Ureter (tissue), 1 donor: ENCODE data around the gene THSD4. TPM values are rescaled to one million over a fixed set of nuclear protein-coding genes. Genes with fewer than 3 reads are reported as not detected.
"Not testable (repeated sequence)": the region's sequence is repeated elsewhere in the genome, so short reads cannot be mapped to it uniquely, and the experiment has no call there.

Experiments used
- DNase-seq: peaks from one replicate; pipeline ENCODE4 v3.0.0-alpha.2; 2020; ENCODE audit warnings: low spot score
- total RNA-seq: library from RNA; stranded (reverse); gene quantifications from one replicate; pipeline ENCODE4 v1.2.4, GENCODE V29; 2023
- donor health status: DM: yes; HTN: yes; CAD: no.

The THSD4 gene
- total RNA-seq, 1 donor from 2014 or later = 57.9 TPM

- no peak for DNase-seq
These were observed 6.2 kb downstream of the THSD4 start for GRCh38 chr15:71121442-71121841.

- no peak for DNase-seq
These were observed 9.9 kb downstream of the THSD4 start for GRCh38 chr15:71124937-71125790.

GRCh38 chr15:71125831-71126450 lies 10.7 kb downstream of the THSD4 start:
- no peak for DNase-seq

- DNase-seq = no peak
These were observed 11.8 kb downstream of the THSD4 start for GRCh38 chr15:71127083-71127482.

- DNase-seq = not testable (repeated sequence)
These were observed 12.9 kb downstream of the THSD4 start for GRCh38 chr15:71128159-71128558.

- no peak for DNase-seq
These were observed 13.8 kb downstream of the THSD4 start for GRCh38 chr15:71128939-71129562.

GRCh38 chr15:71129669-71130068 lies 14.4 kb downstream of the THSD4 start:
- DNase-seq = no peak

GRCh38 chr15:71131601-71132362 lies 16.5 kb downstream of the THSD4 start:
- no peak for DNase-seq

- DNase-seq = no peak
These were observed 18.6 kb downstream of the THSD4 start for GRCh38 chr15:71133747-71134472.

- no peak for DNase-seq
These were observed 21.0 kb downstream of the THSD4 start for GRCh38 chr15:71136159-71136783.

GRCh38 chr15:71136793-71137518 lies 21.7 kb downstream of the THSD4 start:
- DNase-seq = no peak

GRCh38 chr15:71138473-71138872 lies 23.2 kb downstream of the THSD4 start:
- no peak for DNase-seq

GRCh38 chr15:71139241-71139640 lies 24.0 kb downstream of the THSD4 start:
- no peak for DNase-seq

GRCh38 chr15:71141572-71141971 lies 26.3 kb downstream of the THSD4 start:
- no peak for DNase-seq

- no peak for DNase-seq
These were observed 27.5 kb downstream of the THSD4 start for GRCh38 chr15:71142780-71143179.

- DNase-seq = no peak
These were observed 28.4 kb downstream of the THSD4 start for GRCh38 chr15:71143373-71144310.

- no peak for DNase-seq
These were observed 30.4 kb downstream of the THSD4 start for GRCh38 chr15:71145648-71146047.

- DNase-seq = no peak
These were observed 31.3 kb downstream of the THSD4 start for GRCh38 chr15:71146580-71146982.

GRCh38 chr15:71148048-71148447 lies 32.8 kb downstream of the THSD4 start:
- no peak for DNase-seq
